NT2/D1 (cell line): ENCODE data around the gene UGT8.

Source experiments
- SUZ12 ChIP-seq: IDR thresholded peaks from 2 replicates; pipeline ENCODE4 v1.6.1; 2011; ENCODE audit not compliant: insufficient read length, insufficient read depth; ENCODE audit errors: extremely low read depth
- YY1 ChIP-seq: IDR thresholded peaks from 2 replicates; pipeline ENCODE4 v1.6.1; 2011; ENCODE audit not compliant: insufficient read length, insufficient read depth
- ZNF274 ChIP-seq: IDR thresholded peaks from 2 replicates; pipeline ENCODE4 v1.6.1; 2011; ENCODE audit warnings: mild to moderate bottlenecking, low read depth, low read length

GRCh38 chr4:114595921-114596320, 2.7 kb upstream of the UGT8 start:
- TF ChIP-seq YY1 (no peak), ZNF274 (no peak), SUZ12 (no peak)
